ENCODE measurements around the gene SLC12A7. TPM values are rescaled to one million over a fixed set of nuclear protein-coding genes. Genes with fewer than 3 reads are reported as not detected.

The SLC12A7 gene
- total and polyA plus RNA-seq, 2 of the 13 experiments (the other 11 are each of a cell fraction or from before 2014, with no cell fraction given), result 14.0 to 18.5 TPM

- TF ChIP-seq TRIM22 (IDR thresholded peaks at IDR 0.05), result no peak
- no peak for TF ChIP-seq SMYD3 (CRISPR knock-in tag; IDR thresholded peaks at IDR 0.05)
- no peak for TF ChIP-seq MTA1 (CRISPR knock-in tag; IDR thresholded peaks at IDR 0.05; ENCODE audit: borderline replicate concordance)
- TF ChIP-seq JUNB (CRISPR knock-in tag; IDR thresholded peaks at IDR 0.05; ENCODE audit: borderline replicate concordance), result no peak
- TF ChIP-seq ZNF576 (CRISPR knock-in tag; IDR thresholded peaks at IDR 0.05), result no peak
- TF ChIP-seq HNRNPUL1 (IDR thresholded peaks at IDR 0.05; ENCODE audit: low read depth, low read length), result no peak
- TF ChIP-seq ZNF652 (CRISPR knock-in tag; IDR thresholded peaks at IDR 0.05; ENCODE audit: borderline replicate concordance, low read depth), result no peak
- TF ChIP-seq POLR2AphosphoS2 (IDR thresholded peaks at IDR 0.05; ENCODE audit: low read depth, low read length), result no peak
- no peak for TF ChIP-seq ZNF777 (CRISPR knock-in tag; IDR thresholded peaks at IDR 0.05)
- no peak for TF ChIP-seq RFXAP (CRISPR knock-in tag; IDR thresholded peaks at IDR 0.05; ENCODE audit: borderline replicate concordance)
- TF ChIP-seq ZNF382 (CRISPR knock-in tag; IDR thresholded peaks at IDR 0.05; ENCODE audit: borderline replicate concordance), result no peak
- no peak for TF ChIP-seq HES4 (CRISPR knock-in tag; IDR thresholded peaks at IDR 0.05; ENCODE audit: borderline replicate concordance)
- TF ChIP-seq CAMTA2 (CRISPR knock-in tag; IDR thresholded peaks at IDR 0.05; ENCODE audit: borderline replicate concordance), result no peak
These were observed 18.5 kb upstream of the SLC12A7 start (continued) for GRCh38 chr5:1130218-1130946.
